ENCODE results near the gene CDC42BPG. TPM values are rescaled to one million over a fixed set of nuclear protein-coding genes. Genes with fewer than 3 reads are reported as not detected.

CDC42BPG gene
- total RNA-seq, 1 experiment from 2014 or later: 24.9 TPM

DNA sequence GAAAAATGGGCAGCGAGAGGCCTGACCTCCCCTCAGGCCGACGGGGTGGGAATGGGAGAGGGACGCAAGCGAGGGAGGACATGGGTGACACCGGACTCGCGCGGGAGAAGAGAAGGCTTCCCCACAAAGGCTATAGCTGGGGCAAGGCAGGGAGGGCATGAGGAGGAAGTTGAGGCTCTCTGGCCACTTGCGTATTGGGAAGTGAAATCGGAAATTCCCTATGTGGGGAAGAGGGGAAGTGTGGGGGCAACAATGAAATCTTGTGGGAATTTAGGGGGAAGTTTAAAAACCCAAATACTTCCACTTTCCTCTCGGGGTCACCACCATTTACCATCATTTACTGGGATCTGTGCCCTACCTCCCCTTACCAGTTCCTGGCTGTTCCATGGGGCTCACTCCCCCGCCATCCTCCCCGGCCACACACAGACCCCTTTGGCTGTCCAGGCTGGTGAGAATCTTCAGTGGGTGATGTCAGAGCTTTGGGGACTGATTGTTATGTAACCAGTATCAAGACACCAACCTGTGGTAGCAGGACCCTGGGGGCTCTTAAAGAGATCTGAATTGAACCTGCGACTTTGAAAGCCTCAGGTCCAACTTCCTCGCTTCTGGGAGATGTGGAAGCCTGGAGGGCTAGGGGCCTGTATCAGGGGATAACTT lies 34.9 kb upstream of the CDC42BPG start:
- Histone ChIP-seq H2BK12ac (ENCODE audit: insufficient read length, low read depth, low read length) (no peak overlapping the region), H3K27ac (ENCODE audit: insufficient read length, low read depth, low read length) (no peak overlapping the region), H2BK15ac (ENCODE audit: low read depth, low read length) (no peak overlapping the region), H4K5ac (ENCODE audit: insufficient read length, low read depth, low read length) (no peak overlapping the region), H2BK120ac (ENCODE audit: low read depth, low read length, poor library complexity, severe bottlenecking) (no peak overlapping the region), H4K20me1 (ENCODE audit: control insufficient read depth, insufficient read depth, insufficient read length) (no peaks in the 10 kb centered on the region), H3K4ac (ENCODE audit: low read depth, low read length) (no peak overlapping the region), H3T11ph (ENCODE audit: low read length) (no peak overlapping the region), H4K8ac (replicated peaks; ENCODE audit: insufficient read length, low read depth, low read length) (no peak overlapping the region), H3K79me2 (ENCODE audit: insufficient read depth, low read length) (no peaks in the 10 kb centered on the region), H3K9me3 (ENCODE audit: control insufficient read depth, low read depth, low read length) (no peaks in the 10 kb centered on the region), H3K27me3 (ENCODE audit: insufficient read depth, low read length) (no peaks in the 10 kb centered on the region), H3K4me2 (ENCODE audit: insufficient read depth, insufficient read length, low read length) (peak overlapping the region; percentile 92), H4K91ac (ENCODE audit: insufficient read length, low read depth, low read length) (no peak overlapping the region), H2AFZ (ENCODE audit: low read length) (no peak overlapping the region), H3K23me2 (ENCODE audit: insufficient read length, low read depth, low read length, poor library complexity, severe bottlenecking) (peaks cover 19% of the 10 kb centered on the region), H3K56ac (ENCODE audit: insufficient read length, low read depth, low read length) (no peak overlapping the region), H3K18ac (ENCODE audit: insufficient read length, low read depth, low read length) (peak overlapping the region; percentile 74), H3K14ac (ENCODE audit: insufficient read depth, low read length) (peak overlapping the region; percentile 86; the same call in 1 of the 2 replicates), H3K4me1 (ENCODE audit: insufficient read depth, low read length) (no peaks in the 10 kb centered on the region; the same call in 1 of the 2 replicates), H3K79me1 (ENCODE audit: insufficient read depth, low read depth, low read length, poor library complexity, severe bottlenecking) (no peaks in the 10 kb centered on the region), H2BK20ac (ENCODE audit: low read depth, low read length, poor library complexity, severe bottlenecking) (no peak overlapping the region), H3K23ac (ENCODE audit: insufficient read length, low read depth, low read length) (no peak overlapping the region), H3K9ac (ENCODE audit: extremely low read depth, insufficient read length, low read length) (peak overlapping the region; percentile 66), H2BK5ac (ENCODE audit: insufficient read length, low read length) (no peak overlapping the region), H2AK5ac (ENCODE audit: insufficient read length, low read length) (no peak overlapping the region)
- peaks cover 12% of the 10 kb centered on the region for H3K27me3 Mint-ChIP-seq (ENCODE audit: low read depth)
- H3K4me1 Mint-ChIP-seq: peaks cover 23 to 26% of the 10 kb centered on the region in 2 experiments
- DNase-seq: no peak
- H3K27ac Mint-ChIP-seq: peak overlapping the region; percentile 82 to 97 (median 95); a peak in 6 of 7 replicates
- peak overlapping the region; percentile 93 to 96 for H3K4me3 Mint-ChIP-seq
- WGBS (ENCODE audit: extremely low coverage, insufficient read length, low lambda C conversion rate): no CpG with 5 or more reads among the region's 16 CpGs
- no peaks in the 10 kb centered on the region; a peak in 1 of 5 replicates for H3K9me3 Mint-ChIP-seq
- peaks cover 1 to 5% (median 2%) of the 10 kb centered on the region in 3 experiments; a peak in 4 of 7 replicates for H3K36me3 Mint-ChIP-seq (ENCODE audit: insufficient read depth in 1 of 3, low read depth in 3 of 3)
- TF ChIP-seq, protein P1, sequence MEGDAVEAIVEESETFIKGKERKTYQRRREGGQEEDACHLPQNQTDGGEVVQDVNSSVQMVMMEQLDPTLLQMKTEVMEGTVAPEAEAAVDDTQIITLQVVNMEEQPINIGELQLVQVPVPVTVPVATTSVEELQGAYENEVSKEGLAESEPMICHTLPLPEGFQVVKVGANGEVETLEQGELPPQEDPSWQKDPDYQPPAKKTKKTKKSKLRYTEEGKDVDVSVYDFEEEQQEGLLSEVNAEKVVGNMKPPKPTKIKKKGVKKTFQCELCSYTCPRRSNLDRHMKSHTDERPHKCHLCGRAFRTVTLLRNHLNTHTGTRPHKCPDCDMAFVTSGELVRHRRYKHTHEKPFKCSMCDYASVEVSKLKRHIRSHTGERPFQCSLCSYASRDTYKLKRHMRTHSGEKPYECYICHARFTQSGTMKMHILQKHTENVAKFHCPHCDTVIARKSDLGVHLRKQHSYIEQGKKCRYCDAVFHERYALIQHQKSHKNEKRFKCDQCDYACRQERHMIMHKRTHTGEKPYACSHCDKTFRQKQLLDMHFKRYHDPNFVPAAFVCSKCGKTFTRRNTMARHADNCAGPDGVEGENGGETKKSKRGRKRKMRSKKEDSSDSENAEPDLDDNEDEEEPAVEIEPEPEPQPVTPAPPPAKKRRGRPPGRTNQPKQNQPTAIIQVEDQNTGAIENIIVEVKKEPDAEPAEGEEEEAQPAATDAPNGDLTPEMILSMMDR (conservative IDR thresholded peaks at IDR 0.05): no peak
